ENCODE data around the gene ARMH4. TPM values are rescaled to one million over a fixed set of nuclear protein-coding genes. Genes with fewer than 3 reads are reported as not detected.

The ARMH4 gene
- total RNA-seq, 4 donors from 2014 or later: 4.6 to 11.8 (median 6.8) TPM

DNA sequence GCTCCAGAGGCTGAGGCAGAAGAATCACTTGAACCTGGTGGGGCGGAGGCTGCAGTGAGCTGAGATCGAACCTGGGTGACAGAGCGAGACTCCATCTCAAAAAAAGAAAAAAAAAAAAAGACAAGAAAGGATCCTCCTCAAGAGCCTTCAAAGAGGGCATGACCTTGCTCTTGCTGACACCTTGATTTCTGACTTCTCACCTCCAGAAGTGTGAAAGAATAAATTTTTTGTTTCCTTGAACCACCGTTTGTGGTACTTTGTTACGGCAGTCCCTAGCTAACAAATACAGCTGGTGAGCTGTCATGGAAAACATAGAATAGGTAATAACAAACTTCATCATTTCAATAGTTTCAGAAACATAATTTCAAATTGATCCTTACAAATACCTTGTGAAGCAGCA lies 46.1 kb upstream of the ARMH4 start:
- Histone ChIP-seq H3K36me3 (peaks cover 0 to 3% of the 10 kb centered on the region in 2 donors), H3K9me3 (no peaks in the 10 kb centered on the region), H3K27ac (no peak overlapping the region), H3K4me3 (no peak overlapping the region), H3K27me3 (no peaks in the 10 kb centered on the region), H3K4me1 (peaks cover 0 to 33% (median 11%) of the 10 kb centered on the region in 3 donors)
- WGBS, 2 donors (ENCODE audit: low coverage in 1 of 2): 89 to 92% methylated on average over 2 to 4 of the region's 5 CpGs
- TF ChIP-seq POLR2AphosphoS5 (IDR thresholded peaks at IDR 0.05) (no peak), EP300 (IDR thresholded peaks at IDR 0.05) (no peak), POLR2A (IDR thresholded peaks at IDR 0.05) (no peak)
- TF ChIP-seq, protein P1, sequence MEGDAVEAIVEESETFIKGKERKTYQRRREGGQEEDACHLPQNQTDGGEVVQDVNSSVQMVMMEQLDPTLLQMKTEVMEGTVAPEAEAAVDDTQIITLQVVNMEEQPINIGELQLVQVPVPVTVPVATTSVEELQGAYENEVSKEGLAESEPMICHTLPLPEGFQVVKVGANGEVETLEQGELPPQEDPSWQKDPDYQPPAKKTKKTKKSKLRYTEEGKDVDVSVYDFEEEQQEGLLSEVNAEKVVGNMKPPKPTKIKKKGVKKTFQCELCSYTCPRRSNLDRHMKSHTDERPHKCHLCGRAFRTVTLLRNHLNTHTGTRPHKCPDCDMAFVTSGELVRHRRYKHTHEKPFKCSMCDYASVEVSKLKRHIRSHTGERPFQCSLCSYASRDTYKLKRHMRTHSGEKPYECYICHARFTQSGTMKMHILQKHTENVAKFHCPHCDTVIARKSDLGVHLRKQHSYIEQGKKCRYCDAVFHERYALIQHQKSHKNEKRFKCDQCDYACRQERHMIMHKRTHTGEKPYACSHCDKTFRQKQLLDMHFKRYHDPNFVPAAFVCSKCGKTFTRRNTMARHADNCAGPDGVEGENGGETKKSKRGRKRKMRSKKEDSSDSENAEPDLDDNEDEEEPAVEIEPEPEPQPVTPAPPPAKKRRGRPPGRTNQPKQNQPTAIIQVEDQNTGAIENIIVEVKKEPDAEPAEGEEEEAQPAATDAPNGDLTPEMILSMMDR (IDR thresholded peaks at IDR 0.05): no peak
- ATAC-seq: no peak

DNA sequence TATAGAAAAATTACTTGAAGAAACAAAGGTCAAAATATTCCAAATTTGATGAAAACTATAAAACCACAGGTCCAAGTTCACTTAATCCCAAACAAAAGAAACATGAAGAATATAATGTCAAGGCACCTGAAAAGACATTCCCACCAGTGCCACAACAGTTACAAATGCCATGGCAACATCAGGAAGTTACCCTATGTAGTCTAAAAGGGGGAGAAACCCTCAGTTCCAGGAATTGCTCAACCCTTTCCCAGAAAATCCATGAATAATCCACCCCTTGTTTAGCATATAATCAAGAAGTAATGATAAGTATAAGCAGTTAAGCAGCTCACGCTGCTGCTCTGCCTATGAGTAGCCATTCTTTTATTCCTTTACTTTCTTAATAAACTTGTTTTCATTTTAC lies 44.2 kb upstream of the ARMH4 start:
- H3K27ac ChIP-seq: no peak overlapping the region
- peaks cover 0 to 15% (median 1%) of the 10 kb centered on the region in 3 donors for H3K4me1 ChIP-seq
- no peak overlapping the region for H3K4me3 ChIP-seq
- H3K9me3 ChIP-seq: no peaks in the 10 kb centered on the region
- no peaks in the 10 kb centered on the region for H3K27me3 ChIP-seq
- 78 to 94% methylated on average over 1 of the region's 1 CpG for WGBS, 2 donors (ENCODE audit: low coverage in 1 of 2)
- no peak for ATAC-seq
- TF ChIP-seq POLR2AphosphoS5 (IDR thresholded peaks at IDR 0.05): no peak
- TF ChIP-seq EP300 (IDR thresholded peaks at IDR 0.05): no peak
- TF ChIP-seq, protein P1 (IDR thresholded peaks at IDR 0.05): no peak
- TF ChIP-seq POLR2A (IDR thresholded peaks at IDR 0.05): no peak
- H3K36me3 ChIP-seq: no peaks in the 10 kb centered on the region

DNA sequence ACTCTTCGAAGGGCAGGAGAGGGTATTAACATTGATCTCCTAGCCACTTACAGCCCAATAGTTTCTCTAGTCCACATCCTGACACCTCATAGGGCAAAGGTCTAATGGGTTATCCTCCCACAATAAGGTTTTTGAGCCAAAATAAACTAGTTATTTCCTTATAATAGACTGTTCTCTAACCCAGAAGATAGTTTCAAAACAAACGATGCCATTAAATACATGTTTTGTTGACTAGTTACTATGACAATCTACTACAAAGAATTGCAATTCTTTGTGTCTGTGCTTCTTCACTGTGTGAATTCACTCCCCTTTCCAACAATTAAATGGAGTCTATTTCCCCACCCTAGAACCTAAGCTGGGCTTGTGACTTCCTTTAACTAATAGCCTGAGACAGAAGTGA lies 41.5 kb upstream of the ARMH4 start:
- ATAC-seq: no peak
- no peaks in the 10 kb centered on the region for H3K36me3 ChIP-seq
- peaks cover 0 to 2% (median 0%) of the 10 kb centered on the region in 3 donors for H3K4me1 ChIP-seq
- H3K4me3 ChIP-seq: no peak overlapping the region
- 58 to 65% methylated on average over 2 of the region's 2 CpGs for WGBS, 2 donors (ENCODE audit: low coverage in 1 of 2)
- TF ChIP-seq EP300 (IDR thresholded peaks at IDR 0.05) (no peak), POLR2AphosphoS5 (IDR thresholded peaks at IDR 0.05) (no peak), POLR2A (IDR thresholded peaks at IDR 0.05) (no peak)
- TF ChIP-seq, protein P1 (IDR thresholded peaks at IDR 0.05): no peak
- no peaks in the 10 kb centered on the region for H3K9me3 ChIP-seq
- H3K27me3 ChIP-seq: no peaks in the 10 kb centered on the region
- H3K27ac ChIP-seq: no peak overlapping the region

DNA sequence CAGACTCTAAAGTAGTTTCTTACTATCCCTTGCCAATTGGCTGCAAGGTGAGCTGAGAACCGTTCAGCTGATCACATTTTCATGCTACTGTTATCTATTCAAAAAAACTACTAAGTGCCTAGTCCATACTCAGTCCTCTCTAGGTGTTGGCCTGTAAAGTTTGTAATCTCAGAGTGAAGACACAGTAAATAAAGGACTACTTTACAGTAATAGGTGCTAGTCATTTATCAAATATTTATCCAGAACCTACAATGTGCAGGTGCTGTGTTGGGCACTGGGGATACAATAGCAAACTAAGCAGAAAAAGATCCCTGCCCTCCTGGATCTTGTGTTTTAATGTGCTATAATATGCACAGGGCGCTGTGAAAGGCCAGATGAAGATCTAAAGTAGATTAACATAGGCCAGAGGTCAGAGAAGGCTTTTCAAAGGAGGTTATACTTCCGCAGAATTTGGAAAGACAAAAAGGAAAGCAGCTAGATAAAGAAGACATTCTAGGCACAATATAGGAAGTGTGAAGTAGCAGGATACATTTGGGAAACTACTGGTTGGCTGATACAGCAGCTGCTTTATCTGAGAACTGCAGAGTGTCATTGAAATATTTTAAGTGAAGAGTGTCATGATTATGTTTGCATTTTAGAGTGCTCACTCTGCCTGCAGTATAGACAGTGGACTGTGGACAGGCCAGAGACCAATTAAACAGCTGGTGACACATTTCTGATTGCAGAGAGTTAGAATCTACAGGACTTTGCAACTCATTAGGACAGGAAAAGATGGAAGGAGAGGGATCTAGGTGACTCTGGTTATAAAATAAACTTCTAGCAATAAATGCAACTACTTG lies 40.0 kb upstream of the ARMH4 start:
- H3K36me3 ChIP-seq: no peaks in the 10 kb centered on the region
- H3K9me3 ChIP-seq: no peaks in the 10 kb centered on the region
- H3K4me1 ChIP-seq: no peaks in the 10 kb centered on the region
- H3K4me3 ChIP-seq: no peak overlapping the region
- ATAC-seq: no peak
- no peaks in the 10 kb centered on the region for H3K27me3 ChIP-seq
- TF ChIP-seq POLR2A (IDR thresholded peaks at IDR 0.05) (no peak), EP300 (IDR thresholded peaks at IDR 0.05) (no peak), POLR2AphosphoS5 (IDR thresholded peaks at IDR 0.05) (no peak)
- TF ChIP-seq, protein P1 (IDR thresholded peaks at IDR 0.05): no peak
- H3K27ac ChIP-seq: no peak overlapping the region
- 68 to 69% methylated on average over 1 to 3 of the region's 3 CpGs for WGBS, 2 donors (ENCODE audit: low coverage in 1 of 2)

DNA sequence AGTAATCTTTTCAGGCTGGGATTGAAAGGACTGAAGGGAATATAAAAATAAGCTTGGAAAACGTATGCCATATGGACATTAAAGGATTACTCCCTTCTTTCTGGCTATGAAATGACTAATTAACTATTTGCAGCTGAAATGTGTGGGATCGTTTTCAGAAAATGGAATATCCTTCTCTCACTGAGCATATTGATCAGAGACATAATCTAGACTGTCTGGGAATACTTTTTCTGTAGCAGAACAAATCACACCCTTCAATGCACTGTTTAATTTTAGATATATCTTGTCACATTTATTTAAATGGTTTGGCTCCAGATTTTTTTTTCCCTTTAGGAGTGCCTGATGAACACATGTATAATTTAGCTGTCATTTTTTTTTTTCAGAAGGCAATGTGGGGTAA lies 37.2 kb upstream of the ARMH4 start:
- Histone ChIP-seq H3K27me3 (peaks cover 2% of the 10 kb centered on the region), H3K36me3 (no peaks in the 10 kb centered on the region), H3K27ac (no peak overlapping the region), H3K4me3 (no peak overlapping the region), H3K9me3 (no peaks in the 10 kb centered on the region), H3K4me1 (no peaks in the 10 kb centered on the region)
- no peak for ATAC-seq
- 61 to 63% methylated on average over 2 of the region's 2 CpGs for WGBS, 2 donors (ENCODE audit: low coverage in 1 of 2)
- no peak for TF ChIP-seq POLR2AphosphoS5 (IDR thresholded peaks at IDR 0.05)
- TF ChIP-seq, protein P1 (IDR thresholded peaks at IDR 0.05): no peak
- no peak for TF ChIP-seq POLR2A (IDR thresholded peaks at IDR 0.05)
- TF ChIP-seq EP300 (IDR thresholded peaks at IDR 0.05): no peak

Data from gastroesophageal sphincter (tissue), 4 donors.